Tongue (tissue), 2 donors: ENCODE results near the gene CBX6. TPM values are rescaled to one million over a fixed set of nuclear protein-coding genes. Genes with fewer than 3 reads are reported as not detected.
A peak's percentile ranks its signal among the peaks of the same experiment; 100 is the strongest.

Experiments used
- DNase-seq: peaks from one replicate; pipeline ENCODE4 v3.0.0-alpha.2; 2015
- total RNA-seq: library from RNA; depleted of rRNA; stranded (reverse); fragments of >200 nt; gene quantifications from one replicate; pipeline ENCODE4 v1.2.3, GENCODE V29; 2014

The CBX6 gene
- total RNA-seq, 1 donor from 2014 or later: 29.7 TPM

- no peak for DNase-seq
These were observed 1.7 kb upstream of the CBX6 start for GRCh38 chr22:38873469-38874411.

DNA sequence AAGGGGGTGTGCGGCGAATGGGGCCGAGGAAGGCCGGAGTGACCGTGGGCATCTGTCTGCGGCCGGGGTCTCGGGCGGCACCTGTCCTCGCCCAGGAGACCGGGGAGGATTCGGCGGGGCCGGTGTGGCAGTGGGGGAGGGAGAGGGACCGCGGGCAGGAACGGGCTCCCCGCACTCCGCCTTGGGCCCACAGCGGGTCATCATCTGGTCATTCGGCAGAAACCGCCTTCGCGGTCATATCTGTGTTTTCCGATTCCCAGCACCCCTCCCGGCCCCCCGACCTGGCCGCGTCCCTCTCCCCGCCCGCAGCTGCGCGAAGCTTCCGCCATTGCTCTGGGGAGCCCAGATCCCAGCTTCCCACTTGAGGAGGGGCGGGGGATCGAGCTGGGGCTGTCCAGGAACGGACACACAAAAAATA lies 824 bp upstream of the CBX6 start:
- peak; percentile 84 for DNase-seq

- DNase-seq: peak; percentile 61
These were observed 450 bp downstream of the CBX6 start for GRCh38 chr22:38871360-38872171.

DNA sequence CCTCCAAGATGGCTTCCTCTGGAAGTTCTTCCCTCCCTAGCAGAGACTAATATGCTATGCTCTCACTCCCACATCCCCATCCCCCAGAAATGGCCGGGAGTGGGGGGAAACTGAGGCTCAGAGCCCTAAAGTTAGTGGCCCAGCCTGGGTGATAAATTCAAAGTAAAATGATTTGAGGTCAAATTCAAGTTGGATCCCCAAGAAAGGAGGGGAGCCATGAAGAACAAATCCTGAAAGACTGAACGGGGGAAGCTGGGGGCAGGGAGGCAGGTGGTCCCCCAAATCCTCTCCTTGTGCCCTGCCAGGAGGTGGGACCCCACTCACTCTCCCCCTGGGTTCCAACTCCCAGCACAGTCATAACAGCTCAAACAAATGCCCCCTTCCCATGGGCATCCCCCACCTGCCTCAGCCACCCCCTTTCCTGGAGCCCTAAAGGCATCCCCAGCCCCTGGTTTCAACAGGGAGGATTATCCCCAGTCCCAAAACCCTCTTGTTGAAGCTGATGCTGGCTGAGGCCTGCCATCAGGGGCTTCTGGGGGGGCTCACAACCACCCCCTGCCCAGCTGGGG lies 1.1 kb downstream of the CBX6 start:
- DNase-seq: no peak

DNA sequence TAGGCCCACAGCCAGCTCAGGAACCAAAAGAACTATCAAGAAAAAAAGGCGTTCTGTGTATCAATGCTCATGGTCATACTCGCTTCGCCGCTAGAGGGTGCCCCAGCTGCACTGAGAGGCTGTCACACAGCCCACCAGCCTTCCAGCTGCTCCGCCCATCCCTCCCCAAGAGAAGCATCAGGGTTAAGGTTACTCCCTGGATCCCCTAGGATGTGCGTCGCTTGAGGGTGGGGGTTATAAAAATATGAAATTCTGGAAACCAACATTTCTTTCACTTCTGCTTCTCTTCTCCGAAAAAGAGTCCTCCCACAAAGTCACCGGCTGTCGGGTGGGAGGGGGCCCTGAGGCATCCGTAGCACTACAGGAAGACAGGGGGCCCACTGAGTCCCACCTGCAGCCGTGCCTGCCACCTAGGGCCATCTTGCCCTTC lies 1.7 kb downstream of the CBX6 start:
- DNase-seq: peak; percentile 94

DNA sequence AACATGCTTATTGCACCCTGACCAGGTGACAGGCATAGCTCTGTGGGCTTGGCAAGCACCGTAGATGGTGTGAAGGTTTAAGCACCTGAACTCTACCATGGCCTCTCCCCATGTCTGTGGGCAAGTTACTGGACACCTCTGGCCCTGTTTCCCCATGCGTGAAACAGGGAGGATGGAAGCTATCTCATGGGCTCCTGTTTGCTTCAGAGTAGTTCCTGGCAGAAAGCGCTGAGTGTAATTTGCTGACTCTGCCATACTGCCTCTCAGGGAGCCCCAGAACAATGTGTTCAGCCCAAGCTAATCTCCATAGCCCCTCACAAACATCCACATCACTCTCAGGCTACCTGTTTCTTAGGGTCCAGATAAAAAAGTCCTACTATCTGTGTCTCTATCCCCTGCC lies 2.4 kb downstream of the CBX6 start:
- no peak for DNase-seq

DNA sequence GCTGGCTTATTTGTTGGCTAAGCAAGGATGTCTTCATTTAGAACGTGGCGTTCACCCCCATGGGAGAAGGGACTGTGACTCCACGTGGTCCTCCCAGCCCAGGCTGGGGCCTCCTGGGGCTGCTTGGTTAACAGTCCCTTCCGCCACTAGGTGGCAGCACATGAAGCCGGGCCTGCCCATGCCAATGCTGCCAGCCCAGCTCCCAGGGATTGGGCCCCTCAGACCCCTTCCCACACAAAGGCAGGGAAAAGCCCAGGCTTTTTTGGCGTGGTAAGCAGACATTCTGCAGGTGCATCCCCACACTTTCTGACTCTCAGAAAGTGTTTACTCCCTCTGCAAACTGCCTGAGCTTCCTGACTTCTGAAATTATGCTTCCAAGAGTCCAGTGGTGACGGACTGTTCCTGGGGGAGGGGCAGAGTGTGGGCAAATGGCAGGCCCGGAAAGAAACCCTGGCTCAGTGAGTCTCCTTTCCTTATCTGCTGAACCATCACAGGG lies 3.1 kb downstream of the CBX6 start:
- DNase-seq: peak; percentile 86

DNA sequence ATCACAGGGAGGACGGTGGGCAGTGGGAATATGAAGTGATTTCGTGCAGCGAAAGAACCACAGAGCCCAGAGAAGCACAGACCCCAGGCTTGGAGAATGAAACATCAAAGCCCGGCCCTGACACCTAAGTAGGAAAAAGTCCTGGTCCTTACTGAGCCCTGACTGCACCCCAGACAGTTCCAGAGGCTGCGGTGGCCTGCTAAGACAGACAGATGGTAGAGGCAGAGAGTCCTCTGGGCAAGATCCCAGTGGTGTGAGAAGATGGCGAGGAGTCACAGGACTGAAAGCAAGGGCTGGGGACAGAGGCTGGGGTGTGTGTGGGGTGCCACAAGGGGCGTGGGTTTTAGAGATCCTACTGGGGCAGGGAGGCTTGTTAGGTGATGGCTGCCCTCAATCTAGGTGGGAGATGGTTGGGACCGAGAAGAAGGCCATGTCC lies 3.7 kb downstream of the CBX6 start:
- DNase-seq: no peak

DNA sequence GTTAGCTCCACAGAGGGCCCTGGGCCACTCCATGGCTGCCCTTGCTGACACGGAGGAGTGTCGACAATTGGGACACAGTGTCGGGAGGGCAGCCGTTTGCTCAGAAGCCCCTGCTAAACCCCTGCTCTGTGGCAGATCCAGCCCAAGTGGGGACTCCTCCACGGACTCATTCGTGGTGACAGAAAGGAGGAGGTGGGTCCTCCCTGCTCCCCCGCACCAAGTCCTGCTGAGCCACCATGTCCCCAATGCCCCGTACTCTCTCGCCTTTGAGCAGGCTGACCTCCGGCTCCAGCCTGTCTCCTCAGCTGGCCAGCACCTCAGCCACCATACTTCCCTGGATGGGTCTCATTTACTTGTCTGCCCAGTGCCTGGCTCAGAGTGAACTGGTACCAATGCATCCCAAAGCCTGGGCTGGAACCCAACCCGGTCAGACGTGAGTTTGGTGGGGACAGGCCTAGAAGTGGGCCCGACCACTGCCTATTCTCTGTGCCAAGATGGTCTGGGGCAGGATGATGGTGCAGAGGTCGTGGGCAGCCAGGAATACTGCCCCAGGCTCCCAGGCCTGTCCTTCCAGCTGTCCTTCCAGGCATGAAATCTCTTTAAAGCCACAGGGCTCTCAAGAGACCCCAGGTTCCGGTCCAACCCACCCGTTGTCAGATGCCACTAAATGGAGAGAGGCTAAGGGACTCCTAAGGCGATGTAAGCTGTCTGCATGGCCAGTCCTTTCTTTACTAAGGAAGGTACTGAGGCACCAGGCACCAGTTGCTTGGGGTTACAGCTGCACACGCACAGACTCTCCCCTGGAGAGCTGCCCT lies 4.3 kb downstream of the CBX6 start:
- DNase-seq: no peak

GRCh38 chr22:38867124-38867455 lies 4.9 kb downstream of the CBX6 start:
- DNase-seq: no peak

DNA sequence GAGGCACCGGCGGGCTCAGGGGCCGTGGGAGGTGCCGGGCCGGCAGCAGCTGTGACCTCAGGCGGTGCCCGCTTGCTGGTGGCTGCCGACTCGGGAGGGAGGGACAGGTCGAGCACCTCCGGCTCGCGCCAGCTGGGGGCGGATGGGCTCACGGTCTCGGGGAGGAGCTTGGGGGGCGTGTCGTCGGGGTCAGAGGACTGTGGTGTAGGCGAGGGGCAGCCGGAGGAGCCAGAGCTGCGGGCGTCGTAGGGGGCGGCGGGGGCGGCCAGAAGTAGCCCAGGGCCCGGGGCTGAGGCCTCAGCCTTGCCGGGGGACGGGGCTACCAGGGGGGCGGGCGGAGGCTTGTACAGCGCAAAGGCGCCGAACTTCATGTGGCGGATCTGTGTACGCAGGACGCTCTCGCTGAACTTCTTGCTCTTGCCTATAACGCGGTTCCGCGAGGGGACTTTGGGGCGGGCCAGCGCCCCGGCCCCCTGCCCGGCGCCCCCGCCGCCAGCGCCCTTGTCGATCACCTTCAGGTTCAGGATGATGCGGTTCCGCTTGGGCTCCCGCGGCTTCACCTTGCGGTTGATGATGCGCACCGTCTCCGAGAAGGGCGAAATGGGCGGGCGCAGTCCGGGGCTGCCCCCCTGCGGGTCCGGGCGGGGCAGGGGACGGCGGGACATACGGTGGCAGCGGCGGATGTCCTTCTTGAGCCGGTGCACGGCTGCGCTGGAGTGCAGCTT lies 5.5 kb downstream of the CBX6 start:
- no peak for DNase-seq

- DNase-seq: no peak
These were observed 6.0 kb downstream of the CBX6 start for GRCh38 chr22:38866024-38866398.

DNA sequence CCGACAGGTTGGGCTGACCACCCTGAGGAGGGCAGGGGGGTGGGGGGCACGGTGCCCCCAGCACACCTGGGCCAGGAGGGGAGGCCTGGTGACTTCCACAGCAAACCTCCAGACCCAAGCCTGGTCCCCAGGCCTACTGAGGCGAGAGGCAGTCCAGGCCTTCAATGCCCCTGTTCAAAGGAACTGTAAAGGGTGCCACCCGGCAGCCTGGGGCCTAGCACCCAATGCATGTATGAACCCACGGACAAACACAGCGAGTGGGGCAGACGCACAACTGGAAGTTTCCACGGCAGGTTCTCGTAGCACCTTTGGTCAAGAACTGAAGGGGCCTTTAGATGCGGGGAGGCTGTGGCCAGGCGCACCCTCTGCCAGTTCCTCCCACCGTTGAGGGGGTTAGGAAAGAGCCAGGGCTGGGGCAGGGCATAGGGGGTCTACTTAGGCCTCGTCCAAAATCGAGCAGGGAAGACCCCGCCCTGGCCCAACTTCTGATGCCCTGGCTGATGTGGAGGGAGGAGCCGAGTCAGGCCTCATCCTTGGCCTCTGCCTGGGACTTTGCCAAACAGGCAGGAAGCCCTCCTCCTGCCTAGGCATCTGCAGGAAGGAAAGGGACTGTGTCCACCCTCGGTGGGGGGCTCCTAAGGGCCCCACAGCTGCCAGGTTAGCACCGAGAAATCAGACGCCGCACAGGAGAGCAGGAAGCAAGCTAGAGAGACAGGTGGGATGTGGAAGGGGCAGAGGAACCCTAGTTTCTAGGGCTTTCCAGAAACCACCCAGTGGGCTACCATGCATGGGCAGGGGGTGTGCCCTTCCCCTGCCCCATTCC lies 6.6 kb downstream of the CBX6 start:
- DNase-seq: no peak

DNA sequence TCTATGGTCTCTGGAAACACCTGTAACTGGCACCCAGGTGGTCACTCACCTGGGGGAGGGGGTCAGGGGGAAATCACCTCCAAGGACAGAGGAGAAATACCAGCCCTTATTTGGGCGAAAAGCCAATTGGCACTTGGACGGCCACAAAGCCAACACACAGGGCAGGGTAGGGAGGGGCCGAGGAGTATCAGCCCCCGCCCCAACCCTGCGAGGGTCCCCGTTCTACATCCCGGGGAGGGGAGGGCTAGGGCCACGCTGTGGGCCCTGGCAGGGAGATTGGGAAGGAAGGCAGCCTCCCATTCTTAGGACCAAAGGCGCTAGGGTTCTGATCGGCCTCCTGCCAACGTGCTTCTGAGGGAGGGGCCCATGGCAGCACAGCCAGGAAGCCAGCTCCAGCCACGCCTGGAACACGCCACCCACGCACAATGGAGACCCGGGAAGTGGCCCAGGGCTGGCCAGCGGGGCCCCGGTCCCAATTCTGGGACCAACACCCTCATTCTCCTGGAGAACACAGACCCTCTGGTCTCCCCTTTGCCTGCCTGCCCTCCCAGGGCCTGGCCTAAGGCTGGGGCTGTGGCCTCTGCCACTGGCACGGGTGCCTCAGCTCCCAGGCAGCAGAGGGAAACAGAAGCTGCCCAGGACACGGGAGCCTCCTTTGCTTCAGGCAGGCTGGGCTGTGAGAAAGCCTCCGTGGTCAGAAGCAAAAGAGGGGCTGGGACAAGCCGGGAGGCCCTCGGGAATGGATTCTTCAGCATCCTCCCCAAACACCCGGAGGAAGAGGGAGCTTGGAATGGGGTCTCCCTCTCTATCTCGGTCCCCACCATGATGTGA lies 7.4 kb downstream of the CBX6 start:
- no peak for DNase-seq

DNA sequence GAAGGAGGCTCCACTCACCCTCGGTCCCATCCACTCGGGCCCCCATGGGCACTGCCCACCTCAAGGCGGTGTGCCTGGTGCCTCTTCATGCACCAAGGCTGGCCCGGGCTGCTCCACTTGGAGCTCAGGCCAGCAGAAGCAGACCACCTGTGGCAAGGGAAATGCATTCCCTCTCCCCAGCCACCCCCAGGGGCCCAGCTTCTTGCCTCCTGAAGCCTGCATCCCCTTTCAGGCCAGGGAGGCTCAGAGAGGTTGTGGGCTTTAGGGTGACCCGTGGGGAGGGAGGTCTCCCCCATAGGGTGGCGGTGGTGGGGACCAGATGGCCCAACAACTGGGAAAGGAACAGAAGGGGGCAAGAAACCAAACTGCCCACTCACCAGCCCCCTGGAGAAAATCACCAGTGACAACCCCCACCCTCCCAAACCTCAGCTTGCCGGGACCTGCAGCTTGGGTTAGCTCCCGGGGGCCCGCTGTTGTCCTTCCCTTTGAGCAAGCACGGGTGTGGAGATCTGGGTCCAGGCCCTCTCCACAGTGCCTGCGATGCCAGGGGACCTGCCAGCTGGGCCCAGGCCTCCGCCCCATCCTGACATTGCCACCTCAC lies 8.4 kb downstream of the CBX6 start:
- no peak for DNase-seq

DNA sequence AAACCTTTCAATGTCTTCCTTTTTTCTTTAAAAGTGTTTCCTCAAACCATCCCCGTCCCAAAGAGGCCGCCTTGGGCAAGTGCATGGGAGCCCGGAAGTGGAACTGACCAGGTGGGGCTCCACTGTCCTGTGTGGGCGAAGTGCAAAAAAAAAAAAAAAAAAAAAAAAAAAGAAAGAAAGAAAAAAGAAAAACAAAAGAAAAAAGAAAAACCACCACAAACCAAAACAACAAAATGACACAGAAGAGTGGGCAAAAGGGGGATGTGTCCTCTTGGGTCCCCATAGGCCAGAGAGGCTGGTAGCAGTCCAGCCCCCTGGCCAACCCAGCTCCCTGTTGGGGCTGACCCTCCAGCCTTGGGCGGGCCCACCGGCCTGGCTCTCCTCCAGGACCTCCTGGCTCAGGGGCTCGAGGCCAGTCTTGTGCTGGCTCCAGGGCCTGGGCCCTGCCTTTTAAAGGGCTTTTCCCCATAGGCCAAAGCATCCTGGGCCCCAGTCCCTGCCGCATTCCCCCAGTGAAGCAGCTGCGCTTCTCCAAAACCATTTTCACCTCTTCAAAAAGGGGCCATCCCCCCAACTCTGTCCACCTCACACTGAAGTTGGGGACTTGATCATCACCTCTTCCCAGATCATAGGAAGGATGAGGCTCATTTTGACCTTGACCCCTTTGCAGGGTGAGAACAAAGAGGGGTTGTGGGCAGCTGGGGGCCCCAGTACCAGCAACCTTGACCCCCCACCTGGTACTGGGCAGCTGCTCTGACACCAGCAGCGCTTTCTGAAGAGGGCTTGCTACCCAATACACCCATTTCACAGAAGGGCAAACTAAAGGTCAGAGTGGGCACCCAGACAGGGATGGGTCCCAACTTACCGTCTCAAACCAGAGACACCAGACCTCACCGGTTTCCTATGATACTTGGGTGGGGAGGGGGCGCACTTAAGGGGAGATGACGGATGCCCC lies 9.4 kb downstream of the CBX6 start:
- peak; percentile 47 for DNase-seq

DNA sequence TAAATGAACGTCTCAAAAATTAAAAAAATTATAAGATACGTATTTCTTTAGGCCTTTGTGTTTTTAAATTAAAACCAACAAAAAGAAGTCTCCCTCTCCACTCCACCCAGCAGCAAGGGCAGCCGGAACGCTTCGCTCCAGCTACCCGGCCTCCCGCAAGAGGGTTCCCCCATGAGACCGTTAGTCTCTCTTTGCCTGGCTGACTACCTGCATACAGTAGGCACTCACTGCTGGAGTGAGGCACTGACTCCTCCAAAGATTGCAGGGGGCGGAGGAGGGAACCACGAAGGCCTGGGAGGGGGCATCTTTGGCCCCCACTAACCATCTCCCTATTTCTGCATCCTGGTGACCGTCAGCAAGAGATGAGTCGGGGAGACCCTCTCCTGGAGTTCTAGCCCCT lies 10.1 kb downstream of the CBX6 start:
- DNase-seq: no peak
